Activated effector memory CD4-positive, alpha-beta T cell treated with Interleukin-2 at 50 U/mL for 16 hours (primary cell): ENCODE measurements around the gene CCR2.
"Not testable (repeated sequence)": the region's sequence is repeated elsewhere in the genome, so short reads cannot be mapped to it uniquely, and the experiment has no call there.

Source experiments
- DNase-seq: peaks from one replicate; pipeline ENCODE4 v3.0.0-alpha.2; 2020

CCR2 gene

DNA sequence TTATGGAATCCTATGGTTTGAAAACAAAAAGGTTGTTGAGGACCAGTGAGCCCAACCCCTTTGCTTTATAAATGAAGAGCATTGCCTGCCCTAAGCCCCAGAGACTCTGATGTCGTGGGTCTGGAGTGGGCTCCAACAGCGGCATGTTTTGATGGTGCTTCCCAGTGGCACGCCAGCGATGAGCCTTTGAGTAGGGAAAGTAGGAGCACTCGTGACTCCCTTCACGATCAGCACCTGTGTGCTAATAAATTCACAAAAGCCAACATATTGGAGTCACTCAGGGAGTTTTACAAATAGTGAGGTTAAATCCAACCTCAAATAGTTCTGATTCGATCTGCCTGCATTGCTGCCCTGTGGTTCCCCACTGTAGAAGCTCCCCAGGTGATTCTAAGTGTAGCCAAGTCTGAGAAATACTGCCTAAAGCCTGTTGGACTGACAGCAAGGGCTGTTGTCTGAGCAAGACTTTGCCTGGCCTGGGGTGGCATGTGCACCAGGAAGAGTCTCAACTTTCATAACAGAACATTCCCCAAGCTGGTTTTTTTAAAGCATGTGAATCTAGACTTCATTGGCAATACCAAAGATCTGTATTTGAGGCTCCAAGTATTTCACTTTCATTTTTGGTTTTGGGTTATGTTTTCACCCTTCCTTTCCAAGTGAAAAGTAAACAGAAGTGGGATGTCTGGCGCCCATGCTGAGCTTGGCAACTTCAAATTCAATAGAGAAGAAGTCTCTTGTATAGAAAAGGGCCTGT is 26.7 kb downstream of the CCR2 start:
- no peak for DNase-seq

DNA sequence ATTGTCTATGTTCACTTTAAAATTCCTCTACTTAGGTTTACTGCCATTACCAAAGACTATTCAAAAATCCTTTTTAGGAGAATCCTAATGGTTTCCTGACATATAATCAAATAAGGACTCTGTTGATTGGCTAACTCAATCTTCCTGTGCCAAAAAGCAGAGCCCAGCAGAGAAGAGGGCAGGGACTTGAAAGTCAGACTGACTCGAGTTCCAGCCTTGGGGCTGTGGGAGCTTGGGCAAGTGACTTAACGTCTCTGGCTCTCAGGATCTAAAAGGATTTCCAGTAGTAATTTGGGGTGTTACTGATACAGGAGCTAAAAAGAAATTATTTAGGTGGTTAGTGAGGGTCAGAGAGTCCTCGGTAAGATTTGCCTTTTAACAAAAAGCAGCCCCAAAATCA is 27.7 kb downstream of the CCR2 start:
- DNase-seq, result no peak

- no peak for DNase-seq
These were observed 29.5 kb downstream of the CCR2 start for GRCh38 chr3:46383211-46383950.

DNA sequence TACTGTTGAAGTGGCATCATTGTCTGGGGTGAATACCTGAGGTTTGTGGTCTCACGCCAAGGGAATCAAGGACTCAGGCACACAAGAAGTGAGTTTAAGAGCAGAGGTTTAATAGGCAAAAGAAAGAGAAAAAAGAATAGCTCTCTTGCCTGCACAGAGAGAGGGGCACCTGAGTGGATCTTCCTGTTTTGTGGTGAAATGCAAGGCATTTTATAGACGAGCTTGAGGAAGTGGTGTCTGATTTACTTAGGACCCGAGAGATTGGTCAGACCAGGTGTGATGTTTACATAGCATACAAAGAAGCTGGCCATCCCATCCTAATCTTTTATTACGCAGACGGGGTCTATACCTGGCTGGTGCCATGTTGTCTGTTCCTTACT is 30.0 kb downstream of the CCR2 start:
- no peak for DNase-seq

GRCh38 chr3:46386205-46386604 is 32.3 kb downstream of the CCR2 start:
- DNase-seq, result no peak

GRCh38 chr3:46388847-46389246 is 34.9 kb downstream of the CCR2 start:
- DNase-seq, result not testable (repeated sequence)

DNA sequence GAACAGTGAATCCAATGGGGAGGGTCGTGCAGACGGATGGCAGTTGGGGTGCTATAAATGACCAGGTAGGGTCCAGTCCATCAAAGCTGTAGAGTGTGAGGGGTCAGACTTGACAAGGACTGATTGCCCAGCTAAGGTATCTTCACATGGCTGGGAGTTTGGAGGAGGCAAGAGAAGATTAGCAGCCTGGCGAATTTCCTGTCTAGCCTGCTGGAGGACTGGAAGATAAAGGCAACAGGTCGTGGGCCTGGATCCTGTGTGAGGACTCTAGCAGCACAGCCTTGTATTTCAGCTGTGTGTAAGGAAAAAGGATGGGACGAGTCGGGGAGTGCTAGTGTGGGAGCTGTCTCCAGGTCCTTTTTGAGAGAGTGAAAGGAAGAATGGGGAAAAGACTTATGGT is 35.4 kb downstream of the CCR2 start:
- DNase-seq, result no peak

GRCh38 chr3:46391526-46391925 is 37.6 kb downstream of the CCR2 start:
- DNase-seq, result not testable (repeated sequence)

DNA sequence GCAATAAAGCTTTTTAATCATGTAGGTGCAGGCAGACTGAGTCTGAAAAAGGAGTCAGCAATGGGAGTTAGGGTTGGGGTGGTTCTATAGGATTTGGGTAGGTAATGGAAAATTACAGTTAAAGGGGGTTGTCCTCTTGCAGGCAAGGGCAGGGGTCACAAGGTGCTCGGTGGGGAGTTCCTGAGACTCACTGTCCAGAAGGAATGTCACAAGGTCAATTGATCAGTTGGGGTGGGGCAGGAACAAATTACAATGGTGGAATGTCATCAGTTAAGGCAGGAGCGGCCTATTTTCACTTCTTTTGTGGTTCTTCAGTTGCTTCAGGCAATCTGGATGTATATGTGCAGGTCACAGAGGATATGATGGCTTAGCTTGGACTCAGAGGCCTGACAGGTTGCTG is 39.1 kb downstream of the CCR2 start:
- DNase-seq, result no peak

DNA sequence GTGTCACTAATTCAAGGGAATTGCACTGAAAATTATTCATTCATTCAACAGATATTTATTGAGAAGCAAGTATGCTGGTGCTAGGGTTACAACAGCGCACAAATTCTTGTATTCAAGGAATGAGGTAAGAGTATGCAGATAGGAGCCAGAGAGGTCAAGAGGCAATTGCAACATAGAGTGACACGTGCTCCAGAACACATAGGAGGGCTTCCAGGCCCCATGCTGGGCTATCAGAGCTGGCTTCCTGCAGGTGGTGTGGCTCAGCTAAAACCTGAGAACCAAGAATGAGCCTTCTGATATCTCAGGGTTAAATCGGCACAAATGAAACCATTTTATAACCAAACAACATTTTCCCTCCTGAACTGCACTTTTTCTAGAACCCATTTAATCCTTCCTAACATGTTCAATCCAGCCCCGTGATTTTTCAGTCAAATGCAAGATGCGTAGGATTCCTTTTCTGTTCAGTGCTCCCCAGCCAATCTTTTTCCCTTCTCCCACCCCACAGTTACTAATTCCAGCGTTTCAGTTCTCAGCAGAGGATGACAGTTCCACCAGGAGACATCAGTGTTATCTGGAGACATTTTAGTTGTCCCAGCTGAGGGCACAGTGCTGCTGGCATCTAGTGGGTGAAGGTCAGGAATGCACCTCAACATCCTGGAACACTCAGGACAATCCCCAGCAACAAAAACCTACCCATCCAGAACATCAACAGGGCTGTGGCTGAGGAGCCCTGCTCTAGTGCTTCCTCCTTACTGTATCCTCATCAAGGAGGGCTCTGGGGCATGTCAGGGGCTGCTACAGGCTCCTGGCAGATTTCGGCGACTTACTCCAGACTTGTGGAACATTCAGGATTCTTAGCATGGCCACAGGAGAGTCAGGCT is 39.9 kb downstream of the CCR2 start:
- no peak for DNase-seq

DNA sequence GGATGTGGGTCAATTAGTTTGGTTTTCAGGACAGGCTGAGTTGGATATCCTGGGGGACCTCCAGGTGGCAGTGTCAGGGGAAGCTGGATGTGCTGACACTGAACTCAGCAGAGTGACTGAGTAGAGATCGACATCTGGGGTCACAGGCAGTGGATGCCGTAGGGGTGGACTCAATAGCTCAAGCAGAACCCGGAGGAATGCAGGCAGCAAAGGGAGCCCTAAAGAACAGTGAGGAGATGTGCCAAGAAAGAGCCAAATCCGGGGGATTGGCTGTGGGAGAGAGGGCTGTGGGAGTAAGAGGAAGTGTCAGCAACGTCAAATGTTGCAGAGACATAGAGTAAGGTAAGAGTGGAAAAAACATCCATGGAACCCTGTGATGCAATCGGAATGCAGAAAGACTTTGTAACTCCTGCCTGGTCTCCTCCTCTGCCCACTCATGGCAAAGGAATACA is 41.3 kb downstream of the CCR2 start:
- DNase-seq, result no peak

DNA sequence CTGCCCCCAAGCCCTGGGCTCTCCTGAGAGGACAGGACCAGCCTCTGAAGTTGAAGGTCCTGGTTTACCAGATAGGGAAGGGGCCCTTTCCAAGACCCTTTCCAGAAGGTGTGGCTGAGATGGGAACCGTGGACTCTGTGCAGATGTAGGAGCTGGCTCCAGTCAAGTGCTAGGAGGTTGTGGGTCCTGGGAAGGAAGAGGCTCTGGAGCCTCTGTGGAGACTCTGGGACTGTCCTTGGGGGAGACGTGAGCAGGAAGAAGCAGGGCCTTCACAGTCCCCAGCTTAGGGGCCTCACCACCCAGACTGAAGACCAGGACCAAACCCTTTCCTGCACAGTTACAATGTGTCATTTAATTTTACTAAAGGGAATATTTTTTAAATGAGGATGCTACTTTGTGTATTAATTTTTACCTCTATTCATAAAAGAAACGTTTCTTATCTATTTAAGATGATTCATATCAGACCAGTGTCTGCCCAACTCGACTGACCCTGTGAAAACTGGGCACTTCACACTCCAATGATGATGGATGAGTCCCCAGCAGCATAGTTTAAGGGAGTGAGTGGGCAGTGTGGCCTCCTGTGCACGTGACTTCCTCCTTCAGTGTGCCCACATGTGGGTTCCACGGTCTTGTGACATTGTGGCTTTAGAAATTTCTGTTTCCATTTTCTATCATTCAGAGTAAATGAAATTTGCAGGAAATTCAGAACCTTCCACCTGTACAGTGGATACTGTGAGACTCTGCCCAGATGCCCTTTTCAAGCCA is 42.0 kb downstream of the CCR2 start:
- DNase-seq, result no peak

GRCh38 chr3:46397111-46397510 is 43.2 kb downstream of the CCR2 start:
- no peak for DNase-seq

DNA sequence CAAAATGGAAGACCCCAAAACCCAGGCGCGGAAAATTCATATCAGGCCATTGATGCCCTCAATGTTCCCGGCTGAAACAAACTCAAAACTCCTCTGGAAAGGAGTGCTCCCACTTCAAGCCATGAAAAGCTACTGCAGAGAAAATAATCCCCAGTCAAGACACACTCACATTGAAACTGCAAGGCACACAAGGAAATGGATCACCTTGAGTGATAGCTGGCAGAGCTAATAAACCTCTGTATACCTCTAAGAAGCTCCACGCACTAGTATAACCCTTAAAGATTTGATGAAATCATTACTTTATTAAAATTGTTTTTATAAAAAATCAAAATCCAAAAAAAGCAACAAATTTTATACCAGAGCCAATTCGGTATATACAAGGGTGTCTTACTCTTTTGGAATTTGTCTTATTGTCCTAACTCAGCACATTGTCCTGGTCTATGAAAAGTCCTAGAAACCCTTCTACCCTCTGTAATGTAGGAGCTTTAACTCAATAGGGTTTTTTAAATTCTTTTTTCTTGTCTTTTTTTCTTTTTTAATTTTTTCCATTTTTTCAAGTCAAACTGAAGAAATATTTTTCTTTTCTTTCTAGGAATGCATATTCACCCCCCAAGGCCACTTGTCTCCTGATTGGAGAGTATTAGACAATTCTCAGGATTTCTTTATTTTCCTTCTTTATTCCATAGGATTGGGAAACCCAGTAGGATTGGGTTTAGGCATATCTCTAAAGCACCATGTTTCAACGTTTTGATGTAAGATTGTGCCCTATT is 44.5 kb downstream of the CCR2 start:
- DNase-seq, result no peak

- no peak for DNase-seq
These were observed 45.2 kb downstream of the CCR2 start for GRCh38 chr3:46399098-46399497.

- DNase-seq, result no peak
These were observed 45.6 kb downstream of the CCR2 start for GRCh38 chr3:46399557-46399956.

DNA sequence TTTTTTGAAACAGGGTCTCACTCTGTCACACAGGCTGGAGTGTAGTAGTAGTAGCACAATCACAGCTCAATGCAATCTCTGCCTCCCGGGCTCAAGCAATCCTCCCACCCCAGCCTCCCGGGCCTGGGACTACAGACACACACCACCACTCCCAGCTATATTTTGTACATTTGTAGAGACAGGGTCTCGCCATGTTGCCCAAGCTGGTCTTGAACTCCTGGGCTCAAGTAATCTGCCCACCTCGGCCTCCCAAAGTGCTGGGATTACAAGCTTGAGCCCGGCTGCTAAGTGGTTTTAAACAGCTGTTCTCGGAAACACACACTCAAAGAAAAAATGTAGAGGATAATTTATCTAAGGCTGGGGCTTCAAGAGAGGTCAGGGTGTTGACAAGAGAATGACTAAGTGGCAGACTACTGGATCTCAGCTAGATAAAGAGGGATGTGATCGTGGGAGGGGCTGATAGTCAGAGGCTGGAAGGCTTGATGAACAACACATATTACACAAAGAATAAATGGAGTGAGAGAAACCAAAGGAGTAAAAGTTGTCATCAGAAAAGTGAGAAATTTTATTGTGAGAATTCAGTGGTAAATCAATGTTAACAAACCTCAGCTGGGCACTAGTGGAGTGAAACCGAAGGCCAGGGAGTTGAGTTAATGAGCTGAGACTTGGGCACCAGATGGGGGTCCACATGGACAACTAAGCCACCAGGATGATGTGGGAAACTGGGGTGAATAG is 46.3 kb downstream of the CCR2 start:
- no peak for DNase-seq

DNA sequence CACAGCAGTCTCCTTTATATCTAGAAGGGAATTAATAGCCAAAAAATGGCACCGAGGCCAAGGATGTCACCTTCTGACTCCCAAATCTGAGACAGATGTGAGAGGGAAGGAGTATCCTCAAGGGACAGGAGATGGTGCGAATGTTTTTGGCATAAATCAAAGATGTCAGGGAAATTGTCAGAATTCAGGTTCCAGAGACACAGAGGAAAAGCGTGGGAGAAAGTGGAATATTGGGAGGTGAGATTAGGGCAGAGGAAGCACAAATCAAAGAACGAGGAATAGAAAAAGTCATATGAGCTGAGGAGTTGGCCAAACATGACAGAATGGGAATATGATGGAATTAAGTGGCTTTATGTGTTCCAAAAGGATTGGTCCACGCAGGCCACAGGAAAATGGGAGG is 46.9 kb downstream of the CCR2 start:
- no peak for DNase-seq

DNA sequence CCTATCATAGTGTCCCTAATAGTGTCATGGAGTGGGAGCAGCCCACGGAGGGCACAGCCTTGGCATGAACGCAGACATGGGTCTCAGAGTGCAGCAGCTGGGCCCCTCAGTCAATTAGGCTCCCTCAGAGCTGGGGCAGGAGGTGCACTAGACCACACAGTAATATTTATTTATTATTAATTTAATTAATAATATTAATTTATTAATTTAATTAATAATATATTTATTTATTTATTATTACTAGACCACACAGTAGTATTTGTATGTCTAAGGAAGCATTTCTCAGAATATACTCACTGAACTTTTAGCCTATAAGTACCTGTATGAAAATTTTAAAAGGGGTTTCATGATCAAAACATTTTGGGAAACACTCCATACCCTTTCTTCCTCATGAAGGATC is 47.7 kb downstream of the CCR2 start:
- DNase-seq, result no peak

- not testable (repeated sequence) for DNase-seq
These were observed 49.0 kb downstream of the CCR2 start for GRCh38 chr3:46402902-46403301.
